ENCODE measurements around the gene RASA4B. TPM values are rescaled to one million over a fixed set of nuclear protein-coding genes. Genes with fewer than 3 reads are reported as not detected.

Gene RASA4B
- total and polyA plus RNA-seq, 10 donors, result 16.7 to 50.5 (median 23.6) TPM

DNA sequence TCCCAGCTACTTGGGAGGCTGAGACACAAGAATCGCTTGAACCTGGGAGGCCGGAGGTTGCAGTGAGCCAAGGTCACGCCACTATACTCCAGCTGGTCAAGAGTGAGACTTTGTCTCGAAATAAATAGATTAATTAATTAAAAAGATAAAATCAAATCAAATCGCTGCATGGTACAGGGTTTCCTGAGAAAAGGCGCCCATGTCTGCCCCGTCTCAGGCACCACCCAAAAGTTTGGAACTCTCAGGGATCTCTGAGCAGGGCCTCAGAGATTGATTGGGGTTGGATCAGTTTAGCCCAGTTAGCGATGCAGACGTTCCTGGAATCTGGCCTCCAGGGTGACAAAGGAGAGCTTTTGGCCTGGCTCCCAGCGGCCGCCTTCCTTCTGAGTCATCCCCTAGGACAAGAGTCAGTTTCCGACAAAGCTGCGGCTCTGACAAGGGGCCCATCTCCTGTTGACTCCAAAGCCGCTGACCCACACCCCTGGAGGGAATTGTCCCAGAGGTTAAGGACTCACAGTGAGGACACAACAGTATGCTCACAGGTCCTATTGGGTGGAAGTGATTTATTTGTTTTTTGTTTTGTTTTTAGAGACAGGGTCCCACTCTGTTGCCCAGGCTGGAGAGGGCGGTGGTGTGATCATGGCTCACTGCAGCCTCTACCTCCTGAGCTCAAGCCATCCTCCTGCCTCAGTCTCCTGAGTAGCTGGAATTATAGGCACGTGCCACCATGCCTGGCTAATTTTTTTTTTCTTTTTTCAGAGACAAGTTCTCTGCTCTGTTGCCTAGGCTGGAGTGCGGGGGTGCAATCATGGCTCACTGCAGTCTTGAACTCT, 77.4 kb downstream of the RASA4B start:
- Histone ChIP-seq H3K4me1 (peaks cover under 1 to 100% (median 60%) of the 10 kb centered on the region in 6 donors), H3K36me3 (peaks cover 0 to 92% (median 38%) of the 10 kb centered on the region in 6 donors), H3K27me3 (replicated peaks in 1 of 7) (no peaks in the 10 kb centered on the region), H3K9me3 (no peaks in the 10 kb centered on the region), H3K27ac (peak overlapping the region in 6 of 8 donors; percentile 51 to 89 (median 68)), H3K4me3 (no peak overlapping the region)
- intact Hi-C loops (cut with DNase I; ENCODE audit: low total_unique reads), result no loop called here
- 73 to 86% (median 83%) methylated on average over 17 of the region's 17 CpGs for WGBS, 5 donors
- DNase-seq, result no peak
- TF ChIP-seq POLR2AphosphoS5 (IDR thresholded peaks at IDR 0.05), result peak in 2 of 3 donors; percentile 59 to 60
- TF ChIP-seq, protein P1, sequence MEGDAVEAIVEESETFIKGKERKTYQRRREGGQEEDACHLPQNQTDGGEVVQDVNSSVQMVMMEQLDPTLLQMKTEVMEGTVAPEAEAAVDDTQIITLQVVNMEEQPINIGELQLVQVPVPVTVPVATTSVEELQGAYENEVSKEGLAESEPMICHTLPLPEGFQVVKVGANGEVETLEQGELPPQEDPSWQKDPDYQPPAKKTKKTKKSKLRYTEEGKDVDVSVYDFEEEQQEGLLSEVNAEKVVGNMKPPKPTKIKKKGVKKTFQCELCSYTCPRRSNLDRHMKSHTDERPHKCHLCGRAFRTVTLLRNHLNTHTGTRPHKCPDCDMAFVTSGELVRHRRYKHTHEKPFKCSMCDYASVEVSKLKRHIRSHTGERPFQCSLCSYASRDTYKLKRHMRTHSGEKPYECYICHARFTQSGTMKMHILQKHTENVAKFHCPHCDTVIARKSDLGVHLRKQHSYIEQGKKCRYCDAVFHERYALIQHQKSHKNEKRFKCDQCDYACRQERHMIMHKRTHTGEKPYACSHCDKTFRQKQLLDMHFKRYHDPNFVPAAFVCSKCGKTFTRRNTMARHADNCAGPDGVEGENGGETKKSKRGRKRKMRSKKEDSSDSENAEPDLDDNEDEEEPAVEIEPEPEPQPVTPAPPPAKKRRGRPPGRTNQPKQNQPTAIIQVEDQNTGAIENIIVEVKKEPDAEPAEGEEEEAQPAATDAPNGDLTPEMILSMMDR (IDR thresholded peaks at IDR 0.05 in 8 of 11, conservative IDR thresholded peaks at IDR 0.05 in 3 of 11), result no peak

DNA sequence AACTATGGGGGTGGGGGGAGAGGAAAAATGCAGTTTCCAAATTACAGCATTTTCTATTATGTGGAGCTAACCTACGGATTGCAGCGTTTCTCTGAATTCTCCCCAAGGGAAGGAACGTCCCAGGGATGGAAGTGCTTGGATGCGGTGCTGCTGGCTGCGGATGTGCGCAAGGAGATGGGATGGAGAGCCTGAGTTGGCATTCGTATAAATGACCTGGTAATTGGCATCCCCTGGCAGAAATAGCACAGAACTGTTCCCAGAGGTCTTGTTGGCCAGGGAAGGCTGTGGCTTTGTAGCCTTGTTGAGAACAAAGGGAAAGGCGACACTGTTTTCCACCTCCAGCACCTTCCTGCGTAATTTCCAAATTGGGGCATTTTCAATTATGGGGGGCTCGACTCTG, 81.5 kb downstream of the RASA4B start:
- H3K9me3 ChIP-seq, result no peaks in the 10 kb centered on the region
- H3K36me3 ChIP-seq, result peaks cover 0 to 55% (median 38%) of the 10 kb centered on the region in 6 donors
- intact Hi-C loops (cut with DNase I; ENCODE audit: low total_unique reads), result no loop called here
- DNase-seq, result no peak
- H3K4me3 ChIP-seq, result peak overlapping the region in 1 of 8 donors; percentile 31
- peaks cover 30 to 96% (median 67%) of the 10 kb centered on the region in 6 donors for H3K4me1 ChIP-seq
- TF ChIP-seq POLR2AphosphoS5 (IDR thresholded peaks at IDR 0.05) (no peak), POLR2A (IDR thresholded peaks at IDR 0.05) (no peak)
- TF ChIP-seq, protein P1 (IDR thresholded peaks at IDR 0.05 in 8 of 11, conservative IDR thresholded peaks at IDR 0.05 in 3 of 11), result no peak
- 90 to 95% (median 95%) methylated on average over 10 of the region's 10 CpGs for WGBS, 5 donors
- peak overlapping the region in 3 of 8 donors; percentile 42 to 99 (median 98) for H3K27ac ChIP-seq
- H3K27me3 ChIP-seq (replicated peaks in 1 of 7), result no peaks in the 10 kb centered on the region

GRCh38 chr7:102434039-102434486, 83.5 kb downstream of the RASA4B start:
- DNase-seq, result peak; percentile 89
- TF ChIP-seq POLR2AphosphoS5 (IDR thresholded peaks at IDR 0.05) (no peak), POLR2A (IDR thresholded peaks at IDR 0.05) (no peak)
- TF ChIP-seq, protein P1 (IDR thresholded peaks at IDR 0.05 in 8 of 11, conservative IDR thresholded peaks at IDR 0.05 in 3 of 11), result no peak
- Histone ChIP-seq H3K27me3 (replicated peaks in 1 of 7) (no peaks in the 10 kb centered on the region), H3K9me3 (no peaks in the 10 kb centered on the region), H3K27ac (peak overlapping the region; percentile 82 to 99 (median 98)), H3K36me3 (peaks cover 0 to 35% (median 24%) of the 10 kb centered on the region in 6 donors), H3K4me1 (peaks cover 27 to 96% (median 64%) of the 10 kb centered on the region in 6 donors), H3K4me3 (peak overlapping the region; percentile 87 to 98 (median 94))
- WGBS, 5 donors, result 10 to 23% (median 17%) methylated on average over 9 of the region's 9 CpGs
- intact Hi-C loops (cut with DNase I; ENCODE audit: low total_unique reads), result no loop called here

Data from spleen (tissue), 11 donors.